K562 (cell line): ENCODE data around the gene LGALS3BP. TPM values are rescaled to one million over a fixed set of nuclear protein-coding genes. Genes with fewer than 3 reads are reported as not detected.

Experiments used
- ASH1L ChIP-seq: fragments of 450-650 bp; IDR thresholded peaks from 2 replicates; pipeline ENCODE4 v1.6.1; 2018; ENCODE audit warnings: borderline replicate concordance, mild to moderate bottlenecking, low read depth; ENCODE audit not compliant: partially characterized antibody
- ATF7 ChIP-seq: fragments of 450-650 bp; IDR thresholded peaks from 2 replicates; pipeline ENCODE4 v1.7.1; 2014; ENCODE audit warnings: mild to moderate bottlenecking, moderate library complexity
- CBFA2T2 ChIP-seq: fragments of 450-650 bp; conservative IDR thresholded peaks from 2 replicates; pipeline ENCODE4 v1.6.1; 2017; ENCODE audit warnings: mild to moderate bottlenecking
- ELF4 ChIP-seq: fragments of 450-650 bp; formaldehyde crosslinking; IDR thresholded peaks from 2 replicates; pipeline ENCODE4 v1.4.0; 2022; ENCODE audit warnings: missing genetic modification characterization
- GTF2F1 ChIP-seq: IDR thresholded peaks from 2 replicates; pipeline ENCODE4 v1.6.1; 2011; ENCODE audit warnings: low read depth, low read length, improper control_type of control experiment
- HNRNPL ChIP-seq: fragments of 200-400 bp; formaldehyde crosslinking; IDR thresholded peaks from 2 replicates; pipeline ENCODE4 v1.6.1; 2017; ENCODE audit warnings: low read depth, mild to moderate bottlenecking, low read length
- IFI16 ChIP-seq: fragments of 250-450 bp; sonication (Bioruptor Pico); IDR thresholded peaks from 2 replicates; pipeline ENCODE4 v2.1.2; 2022; ENCODE audit warnings: mild to moderate bottlenecking, inconsistent platforms
- MYC ChIP-seq, 2 experiments: fragments of 250-450 bp in 1 of 2; sonication (Bioruptor Pico) in 1 of 2; IDR thresholded peaks; 2 replicates each; pipeline versions ENCODE4 v1.5.1 to v1.6.1; 2012 to 2021; ENCODE audit warnings: low read depth in 2 of 2, borderline replicate concordance in 1 of 2, improper control_type of control experiment in 1 of 2, low read length in 1 of 2, mild to moderate bottlenecking in 1 of 2, moderate library complexity in 1 of 2
- NCOA2 ChIP-seq, 2 experiments: fragments of 450-650 bp; IDR thresholded peaks; 2 replicates each; pipeline ENCODE4 v1.6.1; 2018; ENCODE audit warnings: mild to moderate bottlenecking in 2 of 2, moderate library complexity in 1 of 2; ENCODE audit not compliant: partially characterized antibody in 2 of 2
- RBBP5 ChIP-seq: fragments of 200-600 bp; sonication (generic); IDR thresholded peaks from 2 replicates; pipeline ENCODE4 v1.6.1; 2012; ENCODE audit warnings: borderline replicate concordance, mild to moderate bottlenecking, low read length, control low read depth, inconsistent platforms; ENCODE audit not compliant: insufficient read depth, poor library complexity, severe bottlenecking
- ZBTB17 ChIP-seq: fragments of 450-650 bp; formaldehyde crosslinking; IDR thresholded peaks from 2 replicates; pipeline ENCODE4 v1.4.0; 2020; ENCODE audit warnings: mild to moderate bottlenecking
- ZC3H4 ChIP-seq: sonication (generic); formaldehyde crosslinking; IDR thresholded peaks from 2 replicates; pipeline ENCODE4 v1.9.0; 2021; ENCODE audit warnings: missing genetic modification reagents, borderline replicate concordance
- ZNF324 ChIP-seq: fragments of 250-450 bp; sonication (Bioruptor Pico); IDR thresholded peaks from 2 replicates; pipeline ENCODE4 v1.4.0; 2020; ENCODE audit warnings: mild to moderate bottlenecking
- polyA plus RNA-seq, 8 experiments: library from polyadenylated mRNA; depleted of rRNA in 4 of 8; stranded (reverse) in 5 of 8; unstranded in 3 of 8; fragments of >200 nt; fragmentation: Nextera tagmentation in 2 of 8; fragmentation: Illumina TruSeq in 1 of 8; extraction: Ambion mirVana in 2 of 8; extraction: Trizol in 1 of 8; gene quantifications; 2 replicates each; pipeline versions ENCODE4 v1.2.1 to v1.2.3, GENCODE V29; 2011 to 2014; ENCODE audit warnings: inconsistent platforms in 1 of 8, missing spikeins in 1 of 8
- total RNA-seq, 7 experiments: library from RNA; depleted of rRNA in 6 of 7; stranded (reverse); fragments of >200 nt in 6 of 7; fragmentation: Illumina TruSeq in 2 of 7; extraction: Trizol in 2 of 7; gene quantifications; 2 replicates each; pipeline versions ENCODE4 v1.2.1 to v1.2.3, GENCODE V29; 2011 to 2021; ENCODE audit warnings: low replicate concordance in 1 of 7
- TF ChIP-seq, protein P1 (sequence below): fragments of 250-450 bp; sonication (Bioruptor Pico); IDR thresholded peaks from 2 replicates; pipeline ENCODE4 v1.9.0; 2021; ENCODE audit warnings: mild to moderate bottlenecking, inconsistent platforms
- TF ChIP-seq, protein P2 (sequence below): sonication (generic); formaldehyde crosslinking; IDR thresholded peaks from 2 replicates; pipeline ENCODE4 v1.8.0; 2022; ENCODE audit warnings: mild to moderate bottlenecking, missing genetic modification reagents
- TF ChIP-seq, protein P3 (sequence below): fragments of 250-450 bp; sonication (Bioruptor Pico); IDR thresholded peaks from 2 replicates; pipeline ENCODE4 v1.5.1; 2021; ENCODE audit warnings: mild to moderate bottlenecking
- TF ChIP-seq, protein P4 (sequence below): sonication (generic); formaldehyde crosslinking; IDR thresholded peaks from 2 replicates; pipeline ENCODE4 v1.8.0; 2022; ENCODE audit warnings: mild to moderate bottlenecking, low read depth, missing genetic modification reagents

Gene LGALS3BP
- total and polyA plus RNA-seq, 9 of the 15 experiments (the other 6 are each of a cell fraction or from before 2014, with no cell fraction given): 0.39 to 5.3 (median 3.2) TPM

DNA sequence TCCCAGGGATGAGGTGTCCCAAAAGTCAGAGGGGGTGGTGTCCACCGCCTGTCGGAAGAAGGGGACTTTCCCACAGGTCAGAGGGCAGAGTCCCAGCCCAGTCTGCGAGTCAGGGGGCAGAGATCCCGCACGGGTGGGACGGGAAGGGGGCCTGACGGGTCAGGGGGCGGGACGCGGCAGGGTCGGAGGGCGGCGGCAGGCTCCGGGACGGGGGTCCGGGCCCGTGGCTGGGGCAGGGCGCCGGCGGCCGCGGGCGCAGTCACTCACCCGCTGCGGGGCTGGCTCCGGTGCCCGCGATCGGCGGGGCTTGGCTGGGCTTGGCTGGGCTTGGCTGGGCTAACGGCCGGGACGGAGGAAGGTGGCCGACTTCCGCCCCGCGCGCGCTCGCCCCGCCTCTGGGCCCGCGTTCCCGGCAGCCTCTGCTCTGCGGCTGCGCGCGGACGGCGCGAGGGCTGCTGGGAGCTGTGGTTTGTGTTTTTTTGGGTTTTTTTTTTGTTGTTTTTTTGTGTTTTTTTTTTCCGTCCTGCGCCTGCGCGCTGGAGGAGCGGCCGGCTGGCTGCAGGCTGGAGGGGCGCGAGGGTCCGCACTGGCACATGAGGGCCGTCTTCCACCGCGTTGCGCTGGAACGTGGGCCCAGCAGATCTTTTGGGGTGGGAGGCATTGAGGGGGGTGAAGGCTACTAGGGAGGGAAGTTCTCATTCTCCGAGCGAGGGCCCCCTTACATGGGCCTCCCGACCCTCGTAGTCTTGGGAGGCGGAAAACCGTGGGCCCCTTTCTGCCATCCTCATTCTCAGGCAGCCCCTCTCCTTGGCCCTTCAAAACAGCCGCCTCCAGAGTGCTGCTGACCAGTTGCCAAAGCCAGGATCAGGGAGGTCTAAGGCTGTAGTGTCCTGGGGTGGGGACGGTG, 29.9 kb upstream of the LGALS3BP start, which contains the start of gene CANT1 (continued):
- TF ChIP-seq, protein P1, sequence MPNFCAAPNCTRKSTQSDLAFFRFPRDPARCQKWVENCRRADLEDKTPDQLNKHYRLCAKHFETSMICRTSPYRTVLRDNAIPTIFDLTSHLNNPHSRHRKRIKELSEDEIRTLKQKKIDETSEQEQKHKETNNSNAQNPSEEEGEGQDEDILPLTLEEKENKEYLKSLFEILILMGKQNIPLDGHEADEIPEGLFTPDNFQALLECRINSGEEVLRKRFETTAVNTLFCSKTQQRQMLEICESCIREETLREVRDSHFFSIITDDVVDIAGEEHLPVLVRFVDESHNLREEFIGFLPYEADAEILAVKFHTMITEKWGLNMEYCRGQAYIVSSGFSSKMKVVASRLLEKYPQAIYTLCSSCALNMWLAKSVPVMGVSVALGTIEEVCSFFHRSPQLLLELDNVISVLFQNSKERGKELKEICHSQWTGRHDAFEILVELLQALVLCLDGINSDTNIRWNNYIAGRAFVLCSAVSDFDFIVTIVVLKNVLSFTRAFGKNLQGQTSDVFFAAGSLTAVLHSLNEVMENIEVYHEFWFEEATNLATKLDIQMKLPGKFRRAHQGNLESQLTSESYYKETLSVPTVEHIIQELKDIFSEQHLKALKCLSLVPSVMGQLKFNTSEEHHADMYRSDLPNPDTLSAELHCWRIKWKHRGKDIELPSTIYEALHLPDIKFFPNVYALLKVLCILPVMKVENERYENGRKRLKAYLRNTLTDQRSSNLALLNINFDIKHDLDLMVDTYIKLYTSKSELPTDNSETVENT: 0 out of 2 replicates have a peak, but pooled peaks have one; percentile 19
- TF ChIP-seq, protein P2, sequence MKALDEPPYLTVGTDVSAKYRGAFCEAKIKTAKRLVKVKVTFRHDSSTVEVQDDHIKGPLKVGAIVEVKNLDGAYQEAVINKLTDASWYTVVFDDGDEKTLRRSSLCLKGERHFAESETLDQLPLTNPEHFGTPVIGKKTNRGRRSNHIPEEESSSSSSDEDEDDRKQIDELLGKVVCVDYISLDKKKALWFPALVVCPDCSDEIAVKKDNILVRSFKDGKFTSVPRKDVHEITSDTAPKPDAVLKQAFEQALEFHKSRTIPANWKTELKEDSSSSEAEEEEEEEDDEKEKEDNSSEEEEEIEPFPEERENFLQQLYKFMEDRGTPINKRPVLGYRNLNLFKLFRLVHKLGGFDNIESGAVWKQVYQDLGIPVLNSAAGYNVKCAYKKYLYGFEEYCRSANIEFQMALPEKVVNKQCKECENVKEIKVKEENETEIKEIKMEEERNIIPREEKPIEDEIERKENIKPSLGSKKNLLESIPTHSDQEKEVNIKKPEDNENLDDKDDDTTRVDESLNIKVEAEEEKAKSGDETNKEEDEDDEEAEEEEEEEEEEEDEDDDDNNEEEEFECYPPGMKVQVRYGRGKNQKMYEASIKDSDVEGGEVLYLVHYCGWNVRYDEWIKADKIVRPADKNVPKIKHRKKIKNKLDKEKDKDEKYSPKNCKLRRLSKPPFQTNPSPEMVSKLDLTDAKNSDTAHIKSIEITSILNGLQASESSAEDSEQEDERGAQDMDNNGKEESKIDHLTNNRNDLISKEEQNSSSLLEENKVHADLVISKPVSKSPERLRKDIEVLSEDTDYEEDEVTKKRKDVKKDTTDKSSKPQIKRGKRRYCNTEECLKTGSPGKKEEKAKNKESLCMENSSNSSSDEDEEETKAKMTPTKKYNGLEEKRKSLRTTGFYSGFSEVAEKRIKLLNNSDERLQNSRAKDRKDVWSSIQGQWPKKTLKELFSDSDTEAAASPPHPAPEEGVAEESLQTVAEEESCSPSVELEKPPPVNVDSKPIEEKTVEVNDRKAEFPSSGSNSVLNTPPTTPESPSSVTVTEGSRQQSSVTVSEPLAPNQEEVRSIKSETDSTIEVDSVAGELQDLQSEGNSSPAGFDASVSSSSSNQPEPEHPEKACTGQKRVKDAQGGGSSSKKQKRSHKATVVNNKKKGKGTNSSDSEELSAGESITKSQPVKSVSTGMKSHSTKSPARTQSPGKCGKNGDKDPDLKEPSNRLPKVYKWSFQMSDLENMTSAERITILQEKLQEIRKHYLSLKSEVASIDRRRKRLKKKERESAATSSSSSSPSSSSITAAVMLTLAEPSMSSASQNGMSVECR (CRISPR knock-in tag): no peak
- TF ChIP-seq ZBTB17 (CRISPR knock-in tag) (no peak), NCOA2 (IDR thresholded peaks at IDR 0.05; ENCODE audit: partially characterized antibody in 2 of 2) (no peak), ZC3H4 (CRISPR knock-in tag) (no peak), HNRNPL (no peak), IFI16 (CRISPR knock-in tag) (no peak), ELF4 (CRISPR knock-in tag) (no peak), RBBP5 (peak; percentile 88), ZNF324 (CRISPR knock-in tag) (no peak), GTF2F1 (no peak), CBFA2T2 (no peak), ASH1L (no peak), ATF7 (peak; percentile 41; the same call in 1 of the 2 replicates), MYC (IDR thresholded peaks at IDR 0.05; ENCODE audit: low read depth, low read length) (0 out of 2 replicates have a peak, but pooled peaks have one; percentile 39), MYC (CRISPR knock-in tag; IDR thresholded peaks at IDR 0.05; ENCODE audit: borderline replicate concordance, low read depth) (no peak)
- TF ChIP-seq, protein P3, sequence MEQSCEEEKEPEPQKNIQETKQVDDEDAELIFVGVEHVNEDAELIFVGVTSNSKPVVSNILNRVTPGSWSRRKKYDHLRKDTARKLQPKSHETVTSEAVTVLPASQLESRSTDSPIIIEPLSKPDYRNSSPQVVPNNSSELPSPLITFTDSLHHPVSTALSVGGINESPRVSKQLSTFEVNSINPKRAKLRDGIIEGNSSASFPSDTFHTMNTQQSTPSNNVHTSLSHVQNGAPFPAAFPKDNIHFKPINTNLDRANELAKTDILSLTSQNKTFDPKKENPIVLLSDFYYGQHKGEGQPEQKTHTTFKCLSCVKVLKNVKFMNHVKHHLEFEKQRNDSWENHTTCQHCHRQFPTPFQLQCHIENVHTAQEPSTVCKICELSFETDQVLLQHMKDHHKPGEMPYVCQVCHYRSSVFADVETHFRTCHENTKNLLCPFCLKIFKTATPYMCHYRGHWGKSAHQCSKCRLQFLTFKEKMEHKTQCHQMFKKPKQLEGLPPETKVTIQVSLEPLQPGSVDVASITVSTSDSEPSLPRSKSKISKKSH (CRISPR knock-in tag): no peak
- TF ChIP-seq, protein P4, sequence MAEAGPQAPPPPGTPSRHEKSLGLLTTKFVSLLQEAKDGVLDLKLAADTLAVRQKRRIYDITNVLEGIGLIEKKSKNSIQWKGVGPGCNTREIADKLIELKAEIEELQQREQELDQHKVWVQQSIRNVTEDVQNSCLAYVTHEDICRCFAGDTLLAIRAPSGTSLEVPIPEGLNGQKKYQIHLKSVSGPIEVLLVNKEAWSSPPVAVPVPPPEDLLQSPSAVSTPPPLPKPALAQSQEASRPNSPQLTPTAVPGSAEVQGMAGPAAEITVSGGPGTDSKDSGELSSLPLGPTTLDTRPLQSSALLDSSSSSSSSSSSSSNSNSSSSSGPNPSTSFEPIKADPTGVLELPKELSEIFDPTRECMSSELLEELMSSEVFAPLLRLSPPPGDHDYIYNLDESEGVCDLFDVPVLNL: no peak
